Vagina (tissue), 2 donors: ENCODE results near the gene USH2A. TPM values are rescaled to one million over a fixed set of nuclear protein-coding genes. Genes with fewer than 3 reads are reported as not detected.

Source experiments
- DNase-seq, 2 donors: peaks; one replicate each; pipeline ENCODE4 v3.0.0-alpha.2; 2017; ENCODE audit errors: extremely low spot score in 2 of 2
- H3K27ac ChIP-seq: fragments of 200-600 bp; sonication (generic); one replicate; pipeline ENCODE4 v1.5.1; 2019
- H3K27me3 ChIP-seq: fragments of 200-600 bp; sonication (generic); one replicate; pipeline ENCODE4 v1.5.1; 2019
- H3K36me3 ChIP-seq, 2 donors: fragments of 200-600 bp; sonication (generic); one replicate each; pipeline ENCODE4 v1.5.1; 2017 to 2019
- H3K4me1 ChIP-seq: fragments of 200-600 bp; sonication (generic); one replicate; pipeline ENCODE4 v1.5.1; 2019
- H3K4me3 ChIP-seq, 2 donors: fragments of 200-600 bp; sonication (generic); 1 replicate in 1 of 2; 2 replicates in 1 of 2; pipeline ENCODE4 v1.5.1; 2016 to 2019
- H3K9me3 ChIP-seq: fragments of 200-600 bp; sonication (generic); one replicate; pipeline ENCODE4 v1.5.1; 2019
- POLR2A ChIP-seq, 2 donors: fragments of 450-650 bp; IDR thresholded peaks; one replicate each; pipeline ENCODE4 v1.6.1; 2017; ENCODE audit warnings: antibody characterized with exemption in 2 of 2, mild to moderate bottlenecking in 2 of 2, moderate library complexity in 2 of 2
- POLR2AphosphoS5 ChIP-seq, 2 donors: sonication (generic); formaldehyde crosslinking; IDR thresholded peaks; one replicate each; pipeline ENCODE4 v1.9.0; 2017; ENCODE audit warnings: antibody characterized with exemption in 2 of 2, mild to moderate bottlenecking in 2 of 2, low read depth in 1 of 2; ENCODE audit not compliant: insufficient read depth in 1 of 2
- intact Hi-C: fragments of 100-400 bp; cut with DNase I; formaldehyde crosslinking; loops from one replicate; pipeline ENCODE4 v1.15.1; 2023
- total RNA-seq: library from RNA; depleted of rRNA; stranded (reverse); fragments of >200 nt; gene quantifications from one replicate; pipeline ENCODE4 v1.2.3, GENCODE V29; 2016
- TF ChIP-seq, protein P1 (sequence below), 3 experiments: fragments of 450-650 bp in 2 of 3; fragments of 200-600 bp in 1 of 3; sonication (generic) in 1 of 3; IDR thresholded peaks; one replicate each; pipeline ENCODE4 v1.5.1; 2017 to 2019; ENCODE audit warnings: antibody characterized with exemption in 3 of 3, mild to moderate bottlenecking in 2 of 3, moderate library complexity in 2 of 3

The USH2A gene
- total RNA-seq, 1 donor from 2014 or later, result under 0.01 TPM

DNA sequence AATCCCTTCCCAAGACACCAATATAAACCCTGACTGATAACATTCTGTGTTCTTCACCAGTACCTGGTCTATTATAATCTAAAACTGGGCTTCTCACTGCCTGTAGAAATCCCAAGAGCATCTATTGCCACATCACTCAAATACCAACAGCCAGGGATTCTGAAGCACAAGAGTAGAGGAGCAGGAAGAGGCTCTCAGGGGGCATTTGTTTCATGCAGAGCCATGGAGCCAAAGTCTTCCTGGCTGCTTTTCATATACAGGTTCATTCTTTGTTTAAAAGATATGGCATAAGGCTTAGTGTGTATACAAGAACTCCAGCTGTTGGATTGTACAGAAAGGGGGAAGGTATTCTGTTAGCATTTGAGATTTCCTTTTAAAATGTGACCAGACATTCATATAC is 38.2 kb upstream of the USH2A start:
- H3K4me1 ChIP-seq, result no peaks in the 10 kb centered on the region
- H3K9me3 ChIP-seq, result no peaks in the 10 kb centered on the region
- intact Hi-C loops, result no loop called here
- no peak overlapping the region for H3K27ac ChIP-seq
- H3K27me3 ChIP-seq, result no peaks in the 10 kb centered on the region
- H3K36me3 ChIP-seq, result no peaks in the 10 kb centered on the region
- no peak for DNase-seq
- H3K4me3 ChIP-seq, result no peak overlapping the region
- no peak for TF ChIP-seq POLR2A (IDR thresholded peaks at IDR 0.05)
- TF ChIP-seq, protein P1, sequence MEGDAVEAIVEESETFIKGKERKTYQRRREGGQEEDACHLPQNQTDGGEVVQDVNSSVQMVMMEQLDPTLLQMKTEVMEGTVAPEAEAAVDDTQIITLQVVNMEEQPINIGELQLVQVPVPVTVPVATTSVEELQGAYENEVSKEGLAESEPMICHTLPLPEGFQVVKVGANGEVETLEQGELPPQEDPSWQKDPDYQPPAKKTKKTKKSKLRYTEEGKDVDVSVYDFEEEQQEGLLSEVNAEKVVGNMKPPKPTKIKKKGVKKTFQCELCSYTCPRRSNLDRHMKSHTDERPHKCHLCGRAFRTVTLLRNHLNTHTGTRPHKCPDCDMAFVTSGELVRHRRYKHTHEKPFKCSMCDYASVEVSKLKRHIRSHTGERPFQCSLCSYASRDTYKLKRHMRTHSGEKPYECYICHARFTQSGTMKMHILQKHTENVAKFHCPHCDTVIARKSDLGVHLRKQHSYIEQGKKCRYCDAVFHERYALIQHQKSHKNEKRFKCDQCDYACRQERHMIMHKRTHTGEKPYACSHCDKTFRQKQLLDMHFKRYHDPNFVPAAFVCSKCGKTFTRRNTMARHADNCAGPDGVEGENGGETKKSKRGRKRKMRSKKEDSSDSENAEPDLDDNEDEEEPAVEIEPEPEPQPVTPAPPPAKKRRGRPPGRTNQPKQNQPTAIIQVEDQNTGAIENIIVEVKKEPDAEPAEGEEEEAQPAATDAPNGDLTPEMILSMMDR (IDR thresholded peaks at IDR 0.05), result no peak
- no peak for TF ChIP-seq POLR2AphosphoS5 (IDR thresholded peaks at IDR 0.05; ENCODE audit: insufficient read depth in 1 of 2, low read depth in 1 of 2)

DNA sequence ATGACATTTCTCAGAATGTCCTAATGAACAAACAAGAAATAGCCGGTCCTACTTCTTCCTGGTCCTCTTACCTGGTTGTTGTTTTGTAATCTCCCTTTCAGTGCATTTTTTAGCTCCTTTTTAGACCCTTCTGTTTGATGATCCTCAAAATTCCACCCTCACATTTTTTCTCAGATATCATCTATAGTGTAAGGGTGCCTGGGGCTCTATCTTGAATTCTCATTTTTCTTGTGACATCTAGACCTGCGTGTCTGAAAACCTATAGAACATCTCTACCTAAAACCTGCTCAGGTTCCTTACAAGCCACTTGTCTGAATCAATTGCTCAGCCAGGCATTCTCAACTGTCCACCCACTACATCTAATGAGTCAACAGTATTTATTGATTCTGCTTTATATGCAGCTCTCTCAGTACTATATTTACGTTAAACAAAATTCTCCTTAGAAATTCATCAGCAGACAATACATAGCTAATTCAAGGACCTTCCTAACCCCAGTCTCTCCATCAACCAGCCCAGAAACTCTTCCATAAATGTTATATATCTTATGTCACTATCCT is 36.5 kb upstream of the USH2A start:
- Histone ChIP-seq H3K4me1 (no peaks in the 10 kb centered on the region), H3K4me3 (no peak overlapping the region), H3K9me3 (no peaks in the 10 kb centered on the region), H3K36me3 (no peaks in the 10 kb centered on the region), H3K27ac (no peak overlapping the region), H3K27me3 (no peaks in the 10 kb centered on the region)
- TF ChIP-seq POLR2AphosphoS5 (IDR thresholded peaks at IDR 0.05; ENCODE audit: insufficient read depth in 1 of 2, low read depth in 1 of 2), result no peak
- TF ChIP-seq, protein P1 (IDR thresholded peaks at IDR 0.05), result no peak
- TF ChIP-seq POLR2A (IDR thresholded peaks at IDR 0.05), result no peak
- intact Hi-C loops, result no loop called here
- DNase-seq, result no peak

DNA sequence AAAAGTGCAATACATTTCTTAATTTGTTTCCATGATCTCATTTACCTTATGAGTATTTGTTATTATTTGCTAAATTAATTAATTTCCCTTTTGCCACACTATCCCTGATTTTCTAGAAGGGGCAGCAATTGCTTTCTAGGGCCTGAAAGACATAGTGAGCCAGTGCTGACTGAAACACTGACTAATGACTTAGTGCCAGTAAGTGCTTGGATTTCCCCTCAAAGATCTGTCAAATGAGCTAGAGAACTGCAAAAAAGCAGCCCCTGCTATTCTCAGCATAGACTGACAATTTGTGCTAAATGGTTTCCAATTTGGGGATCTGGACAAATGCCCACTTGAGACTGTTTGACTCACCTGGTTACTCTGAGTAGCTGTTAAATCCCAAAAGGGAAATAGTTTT is 35.6 kb upstream of the USH2A start:
- intact Hi-C loops, result no loop called here
- Histone ChIP-seq H3K4me3 (no peak overlapping the region), H3K4me1 (no peaks in the 10 kb centered on the region), H3K27ac (no peak overlapping the region), H3K9me3 (no peaks in the 10 kb centered on the region), H3K27me3 (no peaks in the 10 kb centered on the region), H3K36me3 (no peaks in the 10 kb centered on the region)
- DNase-seq, result no peak
- TF ChIP-seq POLR2A (IDR thresholded peaks at IDR 0.05), result no peak
- TF ChIP-seq POLR2AphosphoS5 (IDR thresholded peaks at IDR 0.05; ENCODE audit: insufficient read depth in 1 of 2, low read depth in 1 of 2), result no peak

DNA sequence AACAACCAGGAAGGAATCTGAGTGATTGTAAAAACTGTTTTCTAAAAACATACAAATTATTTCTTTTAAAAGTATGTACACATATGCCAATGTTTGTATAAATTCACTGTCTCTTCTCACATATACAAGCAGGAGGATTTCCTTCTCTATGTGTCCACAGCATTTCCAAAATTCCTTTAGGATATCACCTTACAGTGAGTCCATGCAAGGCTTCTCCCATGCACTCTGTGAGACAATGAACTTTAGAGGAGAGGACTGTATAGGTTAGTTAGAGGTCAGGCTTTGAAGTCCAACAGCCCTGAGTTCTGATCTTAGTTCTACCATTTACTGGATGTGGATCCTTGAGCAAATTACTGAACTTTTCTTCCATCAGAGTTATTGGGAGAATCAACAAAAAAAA is 34.1 kb upstream of the USH2A start:
- no peak overlapping the region for H3K4me3 ChIP-seq
- intact Hi-C loops, result no loop called here
- TF ChIP-seq POLR2A (IDR thresholded peaks at IDR 0.05) (no peak), POLR2AphosphoS5 (IDR thresholded peaks at IDR 0.05; ENCODE audit: insufficient read depth in 1 of 2, low read depth in 1 of 2) (no peak)
- TF ChIP-seq, protein P1 (IDR thresholded peaks at IDR 0.05), result no peak
- H3K36me3 ChIP-seq, result no peaks in the 10 kb centered on the region
- H3K4me1 ChIP-seq, result no peaks in the 10 kb centered on the region
- H3K9me3 ChIP-seq, result no peaks in the 10 kb centered on the region
- no peak overlapping the region for H3K27ac ChIP-seq
- no peak for DNase-seq
- no peaks in the 10 kb centered on the region for H3K27me3 ChIP-seq

DNA sequence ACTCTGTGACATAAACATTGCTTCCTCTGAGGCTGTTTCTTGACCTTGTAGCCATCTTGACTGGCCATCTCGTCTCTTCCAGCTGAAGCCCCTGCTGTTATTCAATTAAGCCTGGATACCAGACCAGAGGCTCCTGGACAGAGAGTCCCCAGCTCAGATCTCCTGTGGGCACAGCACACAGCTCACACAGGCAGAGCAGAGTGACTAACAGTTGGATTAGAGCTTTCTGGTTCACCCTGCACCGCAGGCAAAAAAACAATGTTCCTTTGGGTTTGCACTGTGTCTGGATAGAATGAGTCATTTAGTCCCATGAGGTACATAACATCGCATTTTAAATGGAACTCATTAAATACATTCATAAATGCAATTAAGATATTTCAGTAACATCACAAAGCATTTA is 33.4 kb upstream of the USH2A start:
- no peaks in the 10 kb centered on the region for H3K9me3 ChIP-seq
- no peaks in the 10 kb centered on the region for H3K4me1 ChIP-seq
- H3K4me3 ChIP-seq, result no peak overlapping the region
- no peak overlapping the region for H3K27ac ChIP-seq
- H3K27me3 ChIP-seq, result no peaks in the 10 kb centered on the region
- TF ChIP-seq POLR2A (IDR thresholded peaks at IDR 0.05) (no peak), POLR2AphosphoS5 (IDR thresholded peaks at IDR 0.05; ENCODE audit: insufficient read depth in 1 of 2, low read depth in 1 of 2) (no peak)
- TF ChIP-seq, protein P1 (IDR thresholded peaks at IDR 0.05), result no peak
- H3K36me3 ChIP-seq, result no peaks in the 10 kb centered on the region
- DNase-seq, result no peak
- intact Hi-C loops, result no loop called here
